Urinary bladder (tissue), 4 donors: ENCODE results near the gene MED15. TPM values are rescaled to one million over a fixed set of nuclear protein-coding genes. Genes with fewer than 3 reads are reported as not detected.
"Not testable (repeated sequence)": the region's sequence is repeated elsewhere in the genome, so short reads cannot be mapped to it uniquely, and the experiment has no call there.

Experiments used
- DNase-seq: peaks from one replicate; pipeline ENCODE4 v3.0.0-alpha.2; 2015; ENCODE audit errors: extremely low spot score
- H3K27ac ChIP-seq: one replicate; pipeline ENCODE4 v1.5.1; 2013; ENCODE audit warnings: low read depth, mild to moderate bottlenecking, moderate library complexity
- H3K36me3 ChIP-seq: one replicate; pipeline ENCODE4 v1.6.1; 2013; ENCODE audit warnings: mild to moderate bottlenecking, moderate library complexity; ENCODE audit not compliant: insufficient read depth
- H3K4me1 ChIP-seq: one replicate; pipeline ENCODE4 v1.6.1; 2013; ENCODE audit warnings: mild to moderate bottlenecking, moderate library complexity; ENCODE audit not compliant: insufficient read depth
- H3K4me3 ChIP-seq: one replicate; pipeline ENCODE4 v1.5.1; 2013; ENCODE audit warnings: low read depth, low read length
- WGBS: extraction: QIAGEN DNeasy Blood & Tissue Kit; methylation state at CpG from one replicate; pipeline ENCODE4 v1.1.7; 2013; 5-methylcytosine and 5-hydroxymethylcytosine counted together
- polyA plus RNA-seq: library from polyadenylated mRNA; stranded (reverse); fragments of 200-250 nt; gene quantifications from one replicate; pipeline ENCODE4 v1.2.3, GENCODE V29; 2013
- total RNA-seq: library from RNA; depleted of rRNA; stranded (reverse); fragments of >200 nt; gene quantifications from one replicate; pipeline ENCODE4 v1.2.3, GENCODE V29; 2014
- donor health status: healthy with polysubstance abuse.
- donor health status: healthy.

The MED15 gene
- total and polyA plus RNA-seq, 2 donors = 34.0 to 57.9 TPM

DNA sequence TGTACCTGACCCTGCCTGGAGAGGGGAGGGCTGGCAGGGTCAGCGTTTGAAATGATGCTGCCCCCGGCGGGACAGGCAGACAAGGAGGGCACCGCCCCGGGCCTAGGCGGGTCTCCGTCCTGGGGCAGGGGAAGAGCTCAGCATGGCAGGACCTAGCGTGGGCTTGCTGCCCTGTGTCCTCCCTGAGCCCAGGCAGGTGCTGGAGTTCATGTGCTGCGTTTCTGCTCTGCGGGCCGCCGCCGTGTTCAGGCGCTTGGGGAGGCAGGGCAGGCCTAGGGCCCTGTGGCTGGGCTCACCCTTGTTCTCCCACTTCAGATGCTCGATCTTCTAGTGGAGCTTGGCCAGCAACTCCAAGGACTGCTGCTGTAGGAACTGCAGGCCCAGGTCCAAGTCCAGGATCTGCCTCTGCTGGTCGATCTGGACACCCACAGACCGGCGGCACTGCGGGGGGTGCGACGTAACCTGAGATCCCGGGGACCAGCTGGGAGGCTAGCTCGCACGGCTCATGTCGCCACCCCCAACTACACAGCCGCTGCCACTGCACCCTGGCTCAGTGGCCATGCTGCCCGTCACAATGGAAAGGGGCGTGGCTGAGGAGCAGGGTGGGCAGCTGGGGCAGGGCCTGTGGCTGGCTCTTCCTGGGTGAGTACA is 84.4 kb downstream of the MED15 start:
- WGBS = 53% methylated on average over 28 of the region's 28 CpGs
- no peak for DNase-seq

DNA sequence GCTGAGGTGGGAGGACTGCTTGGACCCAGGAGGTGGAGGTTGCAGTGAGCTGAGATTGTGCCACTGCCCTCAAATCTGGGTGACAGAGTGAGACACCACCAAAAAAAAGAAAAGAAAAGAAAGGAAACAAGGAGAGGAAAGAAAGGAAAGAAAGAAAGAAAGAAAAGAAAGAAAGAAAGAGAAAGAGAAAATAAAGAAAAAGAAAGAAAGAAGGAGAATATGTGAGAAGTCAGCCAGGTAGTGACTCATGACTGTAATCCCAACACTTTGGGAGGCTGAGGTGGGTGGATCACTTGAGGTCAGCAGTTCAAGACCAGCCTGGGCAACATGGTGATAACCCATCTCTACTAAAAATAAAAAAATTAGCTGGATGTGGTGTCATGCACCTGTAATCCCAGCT is 86.6 kb downstream of the MED15 start:
- not testable (repeated sequence) for H3K36me3 ChIP-seq, DNase-seq, H3K4me3 ChIP-seq, H3K27ac ChIP-seq, H3K4me1 ChIP-seq

More for the DNA sequence above, 84.4 kb downstream of the MED15 start:
- Histone ChIP-seq H3K27ac (no peak overlapping the region), H3K4me1 (no peaks in the 10 kb centered on the region), H3K36me3 (peaks cover 1% of the 10 kb centered on the region), H3K4me3 (no peak overlapping the region)

DNA sequence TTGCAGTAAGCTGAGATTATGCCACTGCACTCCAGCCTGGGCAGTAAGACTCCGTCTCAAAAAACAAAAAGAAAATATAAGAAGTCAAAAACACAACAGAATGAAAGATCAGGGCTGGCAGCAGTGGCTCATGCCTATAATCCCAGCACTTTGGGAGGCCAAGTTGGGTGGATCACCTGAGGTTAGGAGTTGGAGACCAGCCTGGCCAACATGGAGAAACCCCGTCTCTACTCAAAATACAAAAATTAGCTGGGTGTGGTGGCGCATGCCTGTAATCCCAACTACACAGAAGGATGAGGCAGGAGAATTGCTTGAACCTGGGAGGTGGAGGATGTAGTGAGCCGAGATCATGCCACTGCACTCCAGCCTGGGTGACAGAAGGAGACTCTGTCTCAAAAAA is 87.1 kb downstream of the MED15 start:
- WGBS = 85% methylated on average over 4 of the region's 4 CpGs
- not testable (repeated sequence) for H3K4me1 ChIP-seq, H3K4me3 ChIP-seq, H3K27ac ChIP-seq, DNase-seq, H3K36me3 ChIP-seq

DNA sequence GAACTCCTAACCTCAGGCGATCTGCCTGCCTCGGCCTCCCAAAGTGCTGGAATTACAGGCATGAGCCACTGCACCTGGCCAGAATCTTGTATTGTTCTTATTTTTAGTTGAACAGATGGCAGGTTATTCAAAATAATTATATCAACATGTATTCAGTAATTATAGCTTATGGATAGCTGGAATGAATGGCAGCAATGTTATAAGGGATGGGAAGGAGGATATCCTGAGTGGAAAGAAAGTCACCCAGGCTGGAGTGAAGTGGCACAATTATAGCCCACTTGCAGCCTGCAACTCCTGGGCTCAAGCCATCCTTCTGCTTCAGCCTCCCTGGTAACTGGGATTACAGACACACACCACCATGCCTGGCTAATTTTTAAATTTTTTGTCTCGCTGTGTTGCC is 88.1 kb downstream of the MED15 start:
- no peaks in the 10 kb centered on the region for H3K4me1 ChIP-seq
- no peaks in the 10 kb centered on the region for H3K36me3 ChIP-seq
- 82% methylated on average over 3 of the region's 3 CpGs for WGBS
- DNase-seq = no peak
- H3K27ac ChIP-seq = no peak overlapping the region
- no peak overlapping the region for H3K4me3 ChIP-seq

DNA sequence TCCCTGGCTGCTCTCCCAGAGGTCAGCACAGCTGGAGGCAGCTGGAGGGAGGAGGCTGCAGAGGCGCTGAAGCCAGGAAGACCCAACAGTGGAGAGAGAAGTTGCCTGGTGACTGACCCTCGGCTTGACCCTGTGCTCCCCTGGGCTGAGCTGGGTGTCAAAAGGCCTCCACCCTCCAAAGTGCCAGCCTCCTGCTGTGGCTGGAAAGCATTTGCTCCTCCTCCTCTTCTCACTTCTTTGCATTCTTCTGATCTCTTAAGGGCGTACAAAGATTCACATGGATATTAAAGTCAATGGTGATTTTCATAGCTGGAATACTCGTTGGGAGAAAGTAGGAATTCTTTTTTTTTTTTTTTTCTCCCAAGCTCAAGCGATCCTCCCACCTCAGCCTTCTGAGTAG is 91.7 kb downstream of the MED15 start:
- no peak for DNase-seq
- Histone ChIP-seq H3K36me3 (no peaks in the 10 kb centered on the region), H3K4me3 (no peak overlapping the region), H3K27ac (no peak overlapping the region), H3K4me1 (no peaks in the 10 kb centered on the region)
- whole genome bisulfite sequencing = 53% methylated on average over 5 of the region's 5 CpGs

DNA sequence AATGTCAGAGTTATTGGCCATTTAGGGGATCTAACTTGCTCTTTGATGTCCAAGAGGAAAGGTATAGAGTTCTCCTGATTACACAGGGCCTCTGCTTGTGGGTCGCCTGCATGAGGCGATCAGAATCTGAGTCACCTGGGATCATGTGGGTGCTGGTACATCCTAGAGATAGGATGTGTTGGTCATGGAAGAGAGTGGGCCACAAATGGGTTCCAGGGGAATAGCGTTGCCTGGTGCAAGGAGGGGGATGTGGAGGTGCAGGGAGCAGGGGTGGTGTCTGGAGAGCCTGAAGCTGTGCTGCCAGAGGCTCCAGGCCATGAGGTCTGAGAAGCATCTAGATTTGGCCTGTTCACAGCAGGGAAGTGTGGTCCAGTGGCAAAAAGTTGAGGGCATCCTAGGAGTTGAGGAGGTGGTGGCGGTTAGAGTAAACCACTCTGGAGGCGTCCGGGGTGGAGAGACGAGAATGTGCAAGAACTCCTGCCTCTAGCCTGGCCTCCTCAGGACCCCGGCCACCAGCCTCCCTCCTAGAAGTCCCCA is 92.8 kb downstream of the MED15 start:
- H3K36me3 ChIP-seq = no peaks in the 10 kb centered on the region
- no peaks in the 10 kb centered on the region for H3K4me1 ChIP-seq
- no peak overlapping the region for H3K27ac ChIP-seq
- no peak overlapping the region for H3K4me3 ChIP-seq
- 91% methylated on average over 8 of the region's 8 CpGs for WGBS
- DNase-seq = no peak

DNA sequence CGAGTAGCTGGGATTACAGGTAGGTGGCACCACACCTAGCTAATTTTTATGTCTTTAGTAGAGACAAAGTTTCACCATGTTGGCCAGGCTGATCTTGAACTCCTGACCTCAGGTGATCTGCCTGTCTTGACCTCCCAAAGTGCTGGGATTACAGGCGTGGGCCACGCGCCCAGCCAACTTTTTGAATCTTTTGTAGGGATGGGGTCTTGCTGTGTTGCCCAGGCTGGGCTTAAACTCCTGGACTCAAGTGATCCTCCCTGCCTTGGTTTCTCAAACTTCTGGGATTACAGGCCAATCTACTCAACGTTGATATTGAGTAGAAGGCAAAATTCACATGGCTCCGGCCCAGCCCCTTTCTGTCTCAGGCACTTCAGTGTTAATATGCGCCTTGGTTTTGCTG is 93.9 kb downstream of the MED15 start:
- no peak overlapping the region for H3K27ac ChIP-seq
- no peak overlapping the region for H3K4me3 ChIP-seq
- no peaks in the 10 kb centered on the region for H3K4me1 ChIP-seq
- WGBS = 89% methylated on average over 7 of the region's 7 CpGs
- no peaks in the 10 kb centered on the region for H3K36me3 ChIP-seq
- DNase-seq = no peak

DNA sequence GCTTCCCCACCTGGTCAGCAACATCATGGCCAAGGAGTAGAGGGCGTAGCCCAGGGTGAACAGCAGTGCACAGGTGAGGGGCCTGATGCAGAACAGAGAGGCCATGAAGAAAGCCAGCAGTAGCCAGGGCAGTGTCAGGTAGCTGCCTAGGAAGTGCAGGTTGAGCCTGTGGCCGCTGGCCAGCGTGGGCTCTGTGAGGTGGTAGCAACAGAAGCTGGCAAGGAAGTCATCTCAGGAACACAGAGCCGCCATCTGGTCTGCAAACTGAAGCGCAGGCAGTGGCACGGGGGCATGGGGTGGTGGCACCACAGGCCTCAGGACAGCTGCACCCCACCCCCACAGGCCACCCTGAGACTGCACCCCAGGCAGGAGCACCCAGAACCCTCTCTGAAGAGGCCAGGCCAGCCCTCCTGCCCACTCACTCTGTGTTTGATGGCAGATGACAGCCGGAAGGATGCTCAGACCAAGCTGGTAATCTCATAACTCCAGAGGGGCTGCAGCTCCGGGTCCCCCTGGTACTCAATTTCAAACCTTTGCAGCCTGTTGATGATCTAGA is 95.3 kb downstream of the MED15 start:
- Histone ChIP-seq H3K27ac (no peak overlapping the region), H3K36me3 (no peaks in the 10 kb centered on the region), H3K4me3 (no peak overlapping the region), H3K4me1 (no peaks in the 10 kb centered on the region)
- WGBS = 84% methylated on average over 8 of the region's 8 CpGs
- DNase-seq = no peak

DNA sequence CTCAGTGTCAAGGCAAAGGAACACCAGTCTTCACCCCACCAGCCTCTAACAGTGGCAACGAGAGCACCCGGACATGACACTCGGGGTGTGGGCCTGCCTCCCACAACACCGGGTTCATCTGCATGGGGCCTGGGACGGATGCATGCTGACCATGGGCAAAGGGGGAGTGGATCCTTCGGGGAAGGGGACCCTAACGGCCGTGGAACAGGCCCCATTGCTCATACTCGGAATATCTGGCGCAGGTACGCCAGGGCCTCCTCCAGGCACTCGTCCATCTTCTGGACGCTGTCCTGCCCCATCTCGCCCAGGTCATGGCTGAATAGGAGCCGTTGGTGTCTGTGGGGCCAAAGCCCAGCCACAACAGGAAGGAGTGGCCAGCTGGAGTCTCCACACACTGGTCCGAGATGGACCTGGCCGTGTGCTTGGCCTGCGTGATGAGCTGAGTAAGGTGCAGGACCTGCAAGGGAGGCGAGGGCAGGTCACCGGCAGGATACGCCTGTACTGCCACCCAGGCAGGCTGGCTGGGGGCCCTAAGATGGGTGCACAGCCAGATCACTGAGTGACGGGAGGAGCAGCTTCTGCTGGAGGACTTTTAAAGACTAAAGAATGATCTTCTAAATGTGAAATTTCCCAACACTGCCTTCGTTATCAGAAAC is 96.8 kb downstream of the MED15 start:
- Histone ChIP-seq H3K27ac (no peak overlapping the region), H3K4me1 (no peaks in the 10 kb centered on the region), H3K36me3 (no peaks in the 10 kb centered on the region), H3K4me3 (no peak overlapping the region)
- no peak for DNase-seq
- 81% methylated on average over 23 of the region's 23 CpGs for WGBS

DNA sequence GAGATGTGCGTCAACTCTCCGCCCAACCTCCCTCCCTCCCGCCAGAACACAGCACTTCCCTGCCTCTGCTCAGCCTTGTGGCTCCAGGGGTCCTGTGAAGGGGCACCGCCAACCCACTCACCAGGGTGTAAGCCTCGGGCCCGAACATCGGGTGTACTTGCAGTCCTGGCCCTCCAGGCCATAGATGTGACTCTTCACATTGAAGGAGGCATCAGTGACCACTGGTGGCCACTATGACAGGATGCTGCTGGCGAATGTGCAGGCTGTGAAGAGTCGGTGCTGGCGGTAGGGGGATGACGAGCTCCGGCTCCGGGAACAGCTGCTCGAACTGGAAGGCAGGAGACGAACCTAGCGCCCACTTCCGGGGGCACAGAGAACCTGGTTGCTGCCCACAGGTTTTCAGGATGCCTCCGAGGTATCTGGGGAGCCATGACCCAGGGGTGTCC is 97.4 kb downstream of the MED15 start:
- Histone ChIP-seq H3K4me1 (no peaks in the 10 kb centered on the region), H3K27ac (no peak overlapping the region), H3K4me3 (no peak overlapping the region), H3K36me3 (no peaks in the 10 kb centered on the region)
- no peak for DNase-seq
- WGBS = 79% methylated on average over 18 of the region's 18 CpGs

DNA sequence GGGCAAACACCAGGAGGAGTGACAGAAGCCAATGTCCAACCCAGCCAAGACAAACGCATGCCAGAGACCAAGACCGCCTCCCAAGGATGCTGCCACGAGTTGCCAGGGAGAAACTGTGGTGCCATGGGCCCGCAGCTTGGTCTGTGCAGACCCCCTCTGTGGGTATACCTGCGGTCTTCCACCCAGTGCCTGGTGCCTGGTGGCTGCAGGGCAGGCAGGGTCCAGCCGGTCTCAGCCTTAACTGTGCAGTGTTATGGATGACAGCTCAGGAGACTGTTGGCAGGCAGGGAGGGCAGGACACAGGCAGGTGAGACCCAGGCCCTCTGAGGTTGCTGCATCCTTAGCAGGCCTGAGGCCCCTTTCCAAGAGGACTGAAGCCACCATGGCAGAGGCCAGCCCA is 97.9 kb downstream of the MED15 start:
- 91% methylated on average over 6 of the region's 6 CpGs for WGBS
- H3K36me3 ChIP-seq = no peaks in the 10 kb centered on the region
- H3K4me1 ChIP-seq = no peaks in the 10 kb centered on the region
- no peak overlapping the region for H3K4me3 ChIP-seq
- no peak overlapping the region for H3K27ac ChIP-seq
- DNase-seq = no peak

DNA sequence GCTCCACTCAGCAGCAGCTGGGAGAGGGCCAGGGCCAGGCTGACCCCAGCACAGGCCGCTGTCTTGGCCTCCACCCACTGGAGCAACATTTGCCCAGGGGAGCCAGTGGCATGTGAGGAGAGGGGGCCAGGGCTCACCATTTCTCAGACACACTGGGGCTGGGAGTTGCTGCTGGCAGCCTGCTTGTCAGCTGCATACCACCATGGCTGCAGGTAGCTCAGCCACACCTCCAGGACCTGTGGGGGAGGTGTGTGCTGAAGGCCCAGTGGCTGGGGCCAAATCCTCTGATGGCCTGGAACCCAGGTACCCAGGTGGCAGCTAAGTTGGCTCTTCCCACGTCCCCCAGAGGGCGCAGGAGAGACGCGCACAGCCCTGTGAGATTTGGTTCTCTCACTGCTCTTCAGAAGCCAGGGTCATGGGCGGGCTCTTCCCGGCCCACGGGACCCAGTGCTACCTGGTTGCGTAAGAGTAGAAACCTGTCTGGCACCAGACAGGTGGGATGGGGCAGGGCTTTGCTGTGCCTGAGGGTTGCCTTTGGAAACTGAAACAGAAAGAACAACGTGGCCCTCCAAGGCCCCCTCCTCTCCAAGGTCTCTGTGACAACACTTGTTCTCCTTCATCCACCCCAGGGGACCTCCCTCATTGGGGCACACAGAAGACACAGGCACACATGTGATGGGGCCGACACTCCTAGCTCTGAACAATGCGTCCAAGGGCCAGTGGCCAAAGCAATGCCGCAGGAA is 98.8 kb downstream of the MED15 start:
- H3K36me3 ChIP-seq = no peaks in the 10 kb centered on the region
- peak; percentile 45 for DNase-seq
- no peak overlapping the region for H3K4me3 ChIP-seq
- peak overlapping the region; percentile 32 for H3K27ac ChIP-seq
- H3K4me1 ChIP-seq = no peaks in the 10 kb centered on the region
- 45% methylated on average over 13 of the region's 13 CpGs for WGBS

DNA sequence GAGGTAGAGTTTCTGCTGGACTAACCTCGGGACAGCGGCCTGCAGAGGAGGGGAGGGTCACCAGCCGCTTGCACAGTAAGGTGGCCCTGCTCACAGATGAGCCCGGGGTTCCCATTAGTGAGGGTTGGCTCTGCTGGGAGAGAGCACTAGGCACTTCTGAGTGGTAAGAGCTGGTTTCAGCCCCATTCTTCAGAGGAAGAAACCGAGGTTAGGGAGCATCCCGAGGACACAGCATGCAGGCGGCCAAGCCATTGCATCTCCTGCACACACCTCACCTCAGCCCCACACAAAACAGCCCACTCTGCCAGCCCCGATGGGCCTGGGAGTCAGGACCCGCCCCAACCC is 99.3 kb downstream of the MED15 start:
- H3K36me3 ChIP-seq = no peaks in the 10 kb centered on the region
- peak overlapping the region; percentile 32 for H3K27ac ChIP-seq
- H3K4me3 ChIP-seq = no peak overlapping the region
- no peaks in the 10 kb centered on the region for H3K4me1 ChIP-seq
- WGBS = 82% methylated on average over 9 of the region's 9 CpGs
- DNase-seq = no peak
